GM20000 (cell line): ENCODE results near the gene PRSS21.

Source experiments
- DNase-seq: peaks from one replicate; pipeline ENCODE4 v3.0.0; 2012; ENCODE audit warnings: low spot score
- TF ChIP-seq, protein P1 (sequence below): IDR thresholded peaks from 2 replicates; pipeline ENCODE4 v1.5.1; 2012; ENCODE audit warnings: mild to moderate bottlenecking, control low read depth; ENCODE audit errors: extremely low read depth, missing control alignments

Gene PRSS21, protein sequence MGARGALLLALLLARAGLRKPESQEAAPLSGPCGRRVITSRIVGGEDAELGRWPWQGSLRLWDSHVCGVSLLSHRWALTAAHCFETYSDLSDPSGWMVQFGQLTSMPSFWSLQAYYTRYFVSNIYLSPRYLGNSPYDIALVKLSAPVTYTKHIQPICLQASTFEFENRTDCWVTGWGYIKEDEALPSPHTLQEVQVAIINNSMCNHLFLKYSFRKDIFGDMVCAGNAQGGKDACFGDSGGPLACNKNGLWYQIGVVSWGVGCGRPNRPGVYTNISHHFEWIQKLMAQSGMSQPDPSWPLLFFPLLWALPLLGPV

DNA sequence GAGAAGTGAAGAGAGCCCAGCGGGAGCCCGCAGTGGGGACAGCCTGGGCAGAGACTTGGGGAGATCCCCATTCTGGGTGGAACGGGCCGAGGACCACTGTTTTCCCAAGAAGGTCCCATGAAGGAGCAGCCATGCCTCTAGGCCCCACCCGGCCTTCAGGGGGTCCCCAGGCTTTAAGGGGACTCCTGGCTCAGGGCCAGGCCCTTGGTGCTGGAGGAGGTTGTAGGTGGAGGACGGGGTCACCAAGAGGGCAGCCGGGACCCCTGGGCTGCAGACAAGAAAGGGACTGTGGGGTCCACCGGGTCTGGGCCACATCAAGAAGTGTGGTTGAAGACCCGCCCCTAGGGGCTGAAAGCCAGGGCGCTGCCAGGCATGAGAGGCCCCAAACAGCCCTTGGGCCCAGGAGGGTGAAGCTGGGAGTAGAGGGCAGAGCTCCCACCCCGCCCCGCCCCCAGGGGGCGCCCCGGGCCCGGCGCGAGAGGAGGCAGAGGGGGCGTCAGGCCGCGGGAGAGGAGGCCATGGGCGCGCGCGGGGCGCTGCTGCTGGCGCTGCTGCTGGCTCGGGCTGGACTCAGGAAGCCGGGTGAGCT, at the start of gene PRSS21:
Gene PRSS21 (plus strand): TSS at position 487 of the 589 bp plus-strand sequence. CDS start 32 bp downstream, at position 519.
- TF ChIP-seq, protein P1, sequence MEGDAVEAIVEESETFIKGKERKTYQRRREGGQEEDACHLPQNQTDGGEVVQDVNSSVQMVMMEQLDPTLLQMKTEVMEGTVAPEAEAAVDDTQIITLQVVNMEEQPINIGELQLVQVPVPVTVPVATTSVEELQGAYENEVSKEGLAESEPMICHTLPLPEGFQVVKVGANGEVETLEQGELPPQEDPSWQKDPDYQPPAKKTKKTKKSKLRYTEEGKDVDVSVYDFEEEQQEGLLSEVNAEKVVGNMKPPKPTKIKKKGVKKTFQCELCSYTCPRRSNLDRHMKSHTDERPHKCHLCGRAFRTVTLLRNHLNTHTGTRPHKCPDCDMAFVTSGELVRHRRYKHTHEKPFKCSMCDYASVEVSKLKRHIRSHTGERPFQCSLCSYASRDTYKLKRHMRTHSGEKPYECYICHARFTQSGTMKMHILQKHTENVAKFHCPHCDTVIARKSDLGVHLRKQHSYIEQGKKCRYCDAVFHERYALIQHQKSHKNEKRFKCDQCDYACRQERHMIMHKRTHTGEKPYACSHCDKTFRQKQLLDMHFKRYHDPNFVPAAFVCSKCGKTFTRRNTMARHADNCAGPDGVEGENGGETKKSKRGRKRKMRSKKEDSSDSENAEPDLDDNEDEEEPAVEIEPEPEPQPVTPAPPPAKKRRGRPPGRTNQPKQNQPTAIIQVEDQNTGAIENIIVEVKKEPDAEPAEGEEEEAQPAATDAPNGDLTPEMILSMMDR = no peak
- DNase-seq = no peak

DNA sequence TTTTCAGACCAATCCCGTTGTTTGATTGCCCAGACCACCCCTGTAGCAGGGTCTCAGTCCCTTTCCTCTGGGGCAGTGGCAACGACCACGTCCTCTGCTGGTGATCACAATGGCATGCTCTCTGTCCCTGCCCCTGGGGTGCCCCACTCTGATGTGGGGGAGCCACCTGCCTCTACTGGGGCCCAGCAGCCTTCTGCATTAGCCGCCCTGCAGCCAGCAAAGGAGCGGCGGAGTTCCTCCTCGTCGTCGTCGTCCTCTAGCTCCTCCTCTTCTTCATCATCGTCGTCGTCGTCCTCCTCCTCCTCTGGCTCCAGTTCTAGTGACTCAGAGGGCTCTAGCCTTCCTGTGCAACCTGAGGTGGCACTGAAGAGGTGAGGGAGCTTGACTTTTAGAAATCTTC, 49.1 kb upstream of the PRSS21 start:
- no peak for DNase-seq
- TF ChIP-seq, protein P1 = no peak

DNA sequence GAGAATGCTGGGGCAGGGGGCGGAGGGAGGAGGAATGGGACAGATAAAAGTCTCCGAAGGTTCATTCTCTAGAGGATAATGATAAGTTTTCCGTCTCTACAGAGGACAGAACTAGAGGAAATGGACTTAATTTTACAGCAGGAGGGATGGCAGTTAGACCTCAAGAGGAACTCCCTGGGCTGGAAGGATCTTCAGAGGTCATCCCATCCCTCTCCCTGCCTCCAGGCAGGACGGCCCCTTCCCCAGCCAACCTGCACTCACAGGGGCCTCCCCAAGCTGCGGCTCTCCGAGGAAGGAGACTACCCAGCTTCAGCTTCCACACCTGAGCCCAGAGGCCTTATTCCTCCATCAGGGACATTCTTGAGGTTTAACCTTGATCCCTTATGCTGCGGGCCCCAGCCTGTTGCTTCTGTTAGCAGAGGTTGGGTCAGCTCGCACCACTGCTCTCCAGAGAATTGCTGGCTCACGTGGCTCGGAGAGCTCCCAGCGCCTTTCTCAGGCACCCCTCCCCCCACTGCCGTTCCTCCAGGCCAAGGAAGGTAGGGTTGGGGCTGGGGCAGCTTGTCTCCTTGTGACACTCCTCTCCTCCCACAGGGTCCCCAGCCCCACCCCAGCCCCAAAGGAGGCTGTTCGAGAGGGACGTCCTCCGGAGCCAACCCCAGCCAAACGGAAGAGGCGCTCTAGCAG, 48.5 kb upstream of the PRSS21 start:
- no peak for DNase-seq
- TF ChIP-seq, protein P1 = no peak

DNA sequence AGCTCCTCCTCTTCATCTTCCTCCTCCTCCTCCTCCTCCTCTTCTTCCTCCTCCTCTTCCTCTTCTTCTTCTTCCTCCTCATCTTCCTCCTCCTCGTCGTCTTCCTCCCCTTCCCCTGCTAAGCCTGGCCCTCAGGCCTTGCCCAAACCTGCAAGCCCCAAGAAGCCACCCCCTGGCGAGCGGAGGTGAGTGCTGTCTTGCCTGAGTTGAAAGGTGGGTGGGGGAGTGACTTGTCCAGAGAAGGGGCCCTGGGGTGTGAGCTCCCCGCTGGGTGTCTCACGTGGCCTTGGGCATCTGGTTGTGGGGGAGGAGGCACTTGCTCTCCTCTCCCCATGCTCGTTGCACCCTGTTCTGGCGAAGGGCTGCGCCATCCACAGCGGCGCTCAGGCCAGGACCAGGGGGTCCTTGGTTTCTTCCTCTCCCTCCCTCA, 47.9 kb upstream of the PRSS21 start:
- no peak for DNase-seq
- TF ChIP-seq, protein P1 = no peak

DNA sequence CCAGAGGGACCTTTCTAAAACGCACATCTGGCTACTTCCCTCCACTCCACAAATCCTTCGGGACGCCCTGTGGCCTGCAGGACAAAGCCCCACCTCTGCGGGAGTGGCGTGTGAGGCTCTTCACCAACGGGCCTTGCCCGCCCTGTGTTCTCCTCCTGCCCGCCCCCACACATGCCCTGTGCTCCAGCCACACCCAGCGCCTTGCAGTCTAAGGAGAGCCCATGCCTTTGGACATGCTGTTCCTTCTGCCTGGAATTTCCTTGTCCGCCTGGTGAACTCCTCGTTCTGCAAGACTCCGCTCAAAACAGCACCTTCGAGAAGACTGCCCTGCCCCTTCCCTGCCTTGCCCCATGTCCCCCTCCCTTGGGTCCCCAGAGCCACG, 47.4 kb upstream of the PRSS21 start:
- TF ChIP-seq, protein P1 = no peak
- no peak for DNase-seq

DNA sequence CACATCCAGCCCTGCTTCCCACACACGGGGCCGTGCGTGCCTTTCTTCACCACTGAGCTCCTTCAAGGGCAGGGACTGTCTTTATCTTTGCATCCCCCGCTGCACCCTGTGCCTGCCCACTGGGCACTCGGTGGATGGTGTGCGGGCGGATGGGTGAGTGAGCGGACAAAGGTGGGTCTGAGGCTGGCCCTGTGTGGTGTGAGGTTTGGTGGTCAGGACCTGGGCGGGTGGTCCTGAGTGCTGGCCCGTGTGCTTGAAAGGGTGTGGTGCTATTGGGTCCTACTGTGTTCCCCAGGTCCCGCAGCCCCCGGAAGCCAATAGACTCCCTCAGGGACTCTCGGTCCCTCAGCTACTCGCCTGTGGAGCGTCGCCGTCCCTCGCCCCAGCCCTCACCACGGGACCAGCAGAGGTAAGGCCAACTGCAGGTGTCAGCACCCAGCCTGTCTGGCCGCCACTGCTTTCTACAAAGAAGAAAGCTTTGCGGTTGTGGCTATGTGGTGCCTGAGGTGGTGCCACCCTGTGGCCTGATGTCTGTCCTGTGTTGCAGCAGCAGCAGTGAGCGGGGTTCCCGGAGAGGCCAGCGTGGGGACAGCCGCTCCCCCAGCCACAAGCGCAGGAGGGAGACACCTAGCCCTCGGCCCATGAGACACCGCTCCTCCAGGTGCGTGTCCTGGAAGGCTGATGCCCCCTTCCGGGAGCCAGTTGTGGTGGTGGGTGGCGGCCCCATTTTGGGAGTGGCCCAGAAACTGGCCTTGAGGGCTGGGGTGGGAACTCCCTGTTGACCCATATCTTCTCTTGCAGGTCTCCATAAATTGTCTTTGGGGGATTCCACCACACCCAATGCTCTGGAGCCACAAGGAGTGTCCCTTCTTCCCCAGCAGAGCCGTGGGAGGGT, 46.7 kb upstream of the PRSS21 start:
- TF ChIP-seq, protein P1 = no peak
- DNase-seq = no peak
